Right ventricle myocardium superior (tissue), 1 donor: ENCODE data around the gene CRYBB2. TPM values are rescaled to one million over a fixed set of nuclear protein-coding genes. Genes with fewer than 3 reads are reported as not detected.
A peak's percentile ranks its signal among the peaks of the same experiment; 100 is the strongest.
"Not testable (repeated sequence)": the region's sequence is repeated elsewhere in the genome, so short reads cannot be mapped to it uniquely, and the experiment has no call there.

Source experiments
- ATAC-seq: fragments of 200-7000 bp; cut with Tn5 transposase; one replicate; pipeline ENCODE4 v1.9.1; 2020; ENCODE audit warnings: mild to moderate bottlenecking; ENCODE audit not compliant: poor library complexity
- DNase-seq: peaks from one replicate; pipeline ENCODE4 v3.0.0-alpha.2; 2020
- intact Hi-C: fragments of 100-400 bp; cut with DNase I; formaldehyde crosslinking; loops from one replicate; pipeline ENCODE4 v1.11.2; 2022
- total RNA-seq: library from RNA; stranded (reverse); fragmentation: NEBNext Ultra II Directional; extraction: Animal tissue kit (Norgen Biotek cat#: 25700); gene quantifications from one replicate; pipeline ENCODE4 v1.2.1, GENCODE V29; 2021
- donor health status: DM: no; HTN: yes; CAD: no; lungs with severe emphysema.

CRYBB2 gene
- total RNA-seq, 1 donor from 2014 or later, result not detected

DNA sequence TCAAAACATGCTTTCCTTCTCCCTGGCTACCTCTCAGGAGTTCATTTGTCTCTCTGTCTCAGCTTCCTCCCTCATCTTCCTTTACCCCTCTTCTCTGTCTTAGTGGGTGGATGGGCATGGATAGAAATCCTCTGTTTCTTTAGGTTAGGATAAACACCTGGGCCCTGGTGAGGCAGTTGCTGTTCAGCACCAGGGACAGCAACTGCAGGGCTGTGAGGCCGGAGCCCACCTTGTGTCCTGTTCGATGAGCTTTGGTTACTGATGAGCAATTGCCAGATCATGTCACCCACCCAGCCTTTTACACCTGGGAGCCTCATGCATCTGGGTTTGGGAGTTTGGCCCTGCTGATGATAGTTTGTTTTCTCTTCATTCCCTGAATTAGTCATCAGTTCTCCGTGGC is 25.9 kb upstream of the CRYBB2 start:
- ATAC-seq (no peak), DNase-seq (no peak)
- intact Hi-C loops, result no loop called here

DNA sequence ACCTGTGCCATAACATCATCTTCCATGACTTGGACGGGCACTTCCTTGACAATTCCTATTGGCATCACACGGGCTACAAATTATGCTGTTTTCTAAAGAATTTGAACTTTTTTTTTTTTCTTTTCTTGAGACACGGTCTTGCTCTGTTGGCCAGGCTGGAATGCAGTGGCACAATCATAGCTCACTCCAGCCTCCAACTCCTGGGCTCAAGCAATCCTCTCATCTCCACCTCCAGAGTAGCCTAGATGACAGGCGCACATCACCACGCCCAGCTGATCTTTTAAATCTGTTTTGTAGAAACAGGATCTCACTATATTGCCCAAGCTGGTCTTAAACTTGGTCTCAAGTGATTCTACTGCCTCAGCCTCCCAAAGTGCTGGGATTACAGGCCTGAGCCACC is 23.1 kb upstream of the CRYBB2 start:
- ATAC-seq (no peak), DNase-seq (no peak)
- intact Hi-C loops, result no loop called here

- no peak for DNase-seq
- intact Hi-C loops, result no loop called here
- no peak for ATAC-seq
Observed at GRCh38 chr22:25197340-25197739, 22.1 kb upstream of the CRYBB2 start.

GRCh38 chr22:25199731-25200520 is 19.5 kb upstream of the CRYBB2 start, which contains the start of gene CRYBB3:
CRYBB3 (plus strand) TSS chr22:25199858; CDS start chr22:25201397, 1,539 bp downstream.
- ATAC-seq (no peak), DNase-seq (no peak)
- intact Hi-C loops, result no loop called here

GRCh38 chr22:25200967-25201366 is 18.5 kb upstream of the CRYBB2 start:
- ATAC-seq (no peak), DNase-seq (no peak)
- intact Hi-C loops, result no loop called here

DNA sequence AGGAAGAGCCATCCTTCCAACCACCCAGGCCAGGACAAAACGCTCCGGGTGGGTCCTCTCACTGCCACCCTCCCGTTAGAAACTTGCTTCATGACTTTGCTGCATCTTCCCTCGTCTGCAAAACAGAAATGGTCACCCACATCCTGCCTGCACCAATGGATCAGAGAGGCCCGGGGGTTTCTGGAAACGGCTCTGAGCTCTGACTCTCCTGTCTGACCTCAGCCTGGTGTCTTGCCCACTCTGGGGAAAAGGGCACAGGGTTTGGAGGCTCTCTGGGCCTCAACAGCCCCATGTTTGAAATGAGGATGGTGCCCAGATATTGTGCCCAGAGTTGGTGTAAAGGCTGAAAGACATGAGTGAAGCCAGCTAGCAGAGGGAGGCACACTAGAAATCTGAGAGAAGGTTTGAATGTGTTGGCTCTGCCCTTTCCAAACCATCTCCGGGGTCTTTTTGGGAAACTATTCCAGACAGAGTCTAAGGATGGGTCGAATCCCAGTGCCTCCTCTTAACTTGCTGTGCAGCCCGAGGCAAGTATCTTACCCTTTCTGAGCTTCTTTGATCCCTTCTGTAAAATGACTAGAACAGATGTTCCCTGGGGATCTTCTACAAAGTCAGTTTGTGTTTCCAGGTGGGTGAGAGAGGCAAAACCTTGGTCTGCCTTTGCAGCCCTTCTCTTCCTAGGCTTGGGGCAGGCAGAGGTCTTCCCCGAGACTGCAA is 17.7 kb upstream of the CRYBB2 start:
- intact Hi-C loops, result no loop called here
- DNase-seq (no peak), ATAC-seq (no peak)

- DNase-seq (peak; percentile 54), ATAC-seq (peak; percentile 59)
- intact Hi-C loops, result no loop called here
Observed at GRCh38 chr22:25202290-25202921, 17.0 kb upstream of the CRYBB2 start.

GRCh38 chr22:25203082-25203481 is 16.4 kb upstream of the CRYBB2 start:
- intact Hi-C loops, result no loop called here
- no peak for ATAC-seq
- DNase-seq, result no peak

- DNase-seq, ATAC-seq, intact Hi-C loops: not testable (repeated sequence)
Observed at GRCh38 chr22:25204547-25204946, 14.9 kb upstream of the CRYBB2 start.

- no peak for ATAC-seq
- intact Hi-C loops, result no loop called here
- no peak for DNase-seq
Observed at GRCh38 chr22:25205847-25206246, 13.6 kb upstream of the CRYBB2 start.

GRCh38 chr22:25206998-25207397 is 12.4 kb upstream of the CRYBB2 start:
- ATAC-seq (no peak), DNase-seq (no peak)
- intact Hi-C loops, result no loop called here

DNA sequence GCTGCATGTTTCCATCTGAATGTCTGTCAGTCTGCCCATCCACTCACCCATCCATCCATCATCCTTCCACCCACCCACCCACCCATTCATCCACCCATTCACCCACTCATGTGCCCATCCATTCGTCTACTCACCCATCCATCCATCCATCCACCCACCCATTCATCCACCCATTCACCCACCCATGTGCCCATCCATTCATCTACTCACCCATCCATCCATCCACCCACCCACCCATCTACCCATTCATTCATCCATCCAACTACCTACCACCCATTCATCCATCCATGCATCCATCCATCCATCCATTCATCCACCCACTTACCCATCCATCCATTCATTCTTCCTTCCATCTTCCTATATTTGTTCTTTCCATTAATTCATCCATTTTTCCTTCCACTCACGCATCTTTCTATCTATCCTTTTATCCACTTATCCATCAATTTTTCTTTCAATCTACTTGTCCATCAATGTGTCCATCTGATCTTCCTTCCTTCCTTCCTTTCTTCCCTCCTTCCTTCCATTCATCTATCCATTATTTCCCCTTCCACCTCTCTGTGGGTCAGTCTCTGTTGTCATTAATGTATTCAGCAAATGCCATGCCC is 11.8 kb upstream of the CRYBB2 start:
- ATAC-seq (no peak), DNase-seq (no peak)
- intact Hi-C loops, result no loop called here

DNA sequence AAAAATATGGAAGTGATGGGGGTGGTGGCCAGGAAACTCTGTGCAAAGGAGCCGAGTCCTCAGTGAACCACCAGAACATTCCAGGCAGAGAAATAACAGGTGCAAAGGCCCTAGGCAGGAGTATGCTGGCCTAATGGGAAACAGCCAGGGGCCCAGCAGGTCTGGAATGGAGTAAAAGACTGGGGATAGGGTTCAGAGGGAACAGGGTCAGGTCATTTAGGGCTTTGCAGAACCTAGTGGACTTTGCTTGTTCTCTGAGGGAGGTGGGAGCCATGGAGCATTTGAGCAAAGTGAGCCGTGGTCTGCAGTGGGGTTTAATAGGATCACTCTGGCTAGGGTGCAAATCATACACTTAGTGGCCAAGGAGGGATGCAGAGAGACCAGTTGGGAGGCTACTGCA is 11.1 kb upstream of the CRYBB2 start:
- intact Hi-C loops, result no loop called here
- ATAC-seq (no peak), DNase-seq (no peak)

GRCh38 chr22:25208743-25209505 is 10.5 kb upstream of the CRYBB2 start:
- ATAC-seq, result no peak
- intact Hi-C loops, result no loop called here

GRCh38 chr22:25210793-25211192 is 8.6 kb upstream of the CRYBB2 start:
- intact Hi-C loops, result no loop called here
- ATAC-seq, result no peak
- DNase-seq, result no peak

More at GRCh38 chr22:25208743-25209505, 10.5 kb upstream of the CRYBB2 start:
- no peak for DNase-seq

DNA sequence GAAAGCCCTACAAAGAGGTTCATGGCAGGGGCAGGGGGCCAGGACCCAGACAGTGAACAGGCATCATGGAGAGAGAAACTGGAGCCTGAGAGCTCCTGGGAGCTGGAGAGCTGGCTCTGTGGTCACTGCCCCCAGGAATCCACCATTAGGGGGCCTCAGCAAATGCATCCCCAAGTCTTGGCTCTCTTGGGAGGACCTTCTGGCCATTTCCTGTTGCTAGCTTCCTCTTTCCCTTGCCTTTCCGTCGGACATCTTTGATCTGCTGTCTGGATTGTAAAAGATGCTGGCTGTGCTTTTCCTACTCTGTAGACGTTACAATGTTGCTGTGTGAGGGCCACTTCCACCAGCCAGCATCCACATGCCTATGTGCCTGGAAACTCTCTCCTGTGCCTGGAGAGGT is 7.1 kb upstream of the CRYBB2 start:
- intact Hi-C loops, result no loop called here
- no peak for ATAC-seq
- no peak for DNase-seq

DNA sequence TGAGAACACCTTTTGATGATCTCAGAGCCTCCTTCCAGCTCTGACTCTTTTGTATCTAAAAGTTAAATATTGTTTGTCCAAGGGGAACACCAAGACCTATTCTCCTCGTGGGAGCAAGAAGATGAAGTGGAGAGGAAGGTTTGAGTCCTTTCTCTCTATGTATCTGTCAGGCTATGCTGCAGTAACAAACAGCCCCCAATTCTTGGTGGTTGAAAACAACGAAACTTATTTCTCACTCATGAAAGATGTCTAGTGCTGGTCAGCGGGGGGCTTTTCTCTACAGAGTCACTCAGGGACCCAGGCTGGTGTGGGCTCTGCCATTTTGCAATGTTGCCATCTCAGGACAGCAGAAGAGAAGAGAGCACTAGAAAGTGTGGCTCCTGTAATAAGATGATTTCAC is 6.2 kb upstream of the CRYBB2 start:
- intact Hi-C loops, result no loop called here
- DNase-seq, result no peak
- ATAC-seq, result no peak

GRCh38 chr22:25216230-25216629 is 3.2 kb upstream of the CRYBB2 start:
- intact Hi-C loops, result no loop called here
- no peak for ATAC-seq
- DNase-seq, result no peak
